GM12891 (cell line): ENCODE results near the gene MADD.

Experiments
- POLR2A ChIP-seq: IDR thresholded peaks from 2 replicates; pipeline ENCODE4 v1.6.1; 2011; ENCODE audit warnings: low read depth, low read length, control low read depth
- POLR2AphosphoS5 ChIP-seq: IDR thresholded peaks from 2 replicates; pipeline ENCODE4 v1.6.1; 2011; ENCODE audit warnings: low read depth, low read length, control low read depth
- TAF1 ChIP-seq: IDR thresholded peaks from 2 replicates; pipeline ENCODE4 v1.6.1; 2011; ENCODE audit warnings: low read depth, low read length, control low read depth

GRCh38 chr11:47350315-47350714, 80.4 kb downstream of the MADD start:
- TF ChIP-seq POLR2AphosphoS5 (no peak), POLR2A (no peak), TAF1 (no peak)
